Posterior cingulate gyrus (tissue), 11 donors: ENCODE measurements around the gene PRMT5.
A peak's percentile ranks its signal among the peaks of the same experiment; 100 is the strongest.

Experiments used
- DNase-seq, 10 donors: peaks; one replicate each; pipeline versions ENCODE4 v3.0.0 to v3.0.0-alpha.2; 2020 to 2021; ENCODE audit warnings: mixed read lengths in 3 of 10
- intact Hi-C: fragments of 100-400 bp; cut with DNase I; formaldehyde crosslinking; loops from one replicate; pipeline ENCODE4 v1.15.1; 2023

The PRMT5 gene

DNA sequence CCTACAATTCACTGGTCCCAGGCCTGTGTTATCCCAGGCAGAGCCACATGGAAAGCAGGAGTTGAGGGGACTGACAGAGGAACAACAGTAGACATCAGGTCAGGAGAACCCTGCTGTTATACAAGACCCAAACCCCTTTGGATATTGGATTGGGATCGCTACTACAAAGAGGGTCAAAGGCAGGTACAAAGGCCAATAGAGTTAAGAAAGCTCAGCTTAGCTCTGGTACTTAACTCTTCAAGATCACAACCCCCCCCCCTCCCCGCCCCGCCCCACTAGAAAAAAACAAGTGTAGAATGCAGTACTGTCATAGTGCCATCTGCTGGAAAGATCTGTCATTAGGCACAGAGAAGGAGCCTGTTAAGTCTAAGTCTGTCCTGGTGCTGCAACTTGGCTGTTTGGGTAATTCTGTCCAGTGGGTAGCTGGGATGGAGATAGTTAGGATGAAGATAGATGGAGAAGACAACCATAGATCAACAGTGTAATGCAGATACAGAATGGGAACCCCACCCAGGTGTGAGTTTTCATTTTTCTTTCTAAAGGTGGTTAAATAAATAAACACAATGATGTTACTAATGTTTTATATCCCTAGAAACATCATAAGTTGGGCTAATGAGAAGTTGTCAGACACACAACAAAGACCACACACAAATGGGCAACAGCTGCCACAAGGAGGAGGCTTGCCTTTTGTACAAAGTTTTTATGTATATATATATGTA lies 28.9 kb downstream of the PRMT5 start:
- DNase-seq, result peak in 1 of 10 donors; percentile 20
- intact Hi-C loops, result no loop called here

DNA sequence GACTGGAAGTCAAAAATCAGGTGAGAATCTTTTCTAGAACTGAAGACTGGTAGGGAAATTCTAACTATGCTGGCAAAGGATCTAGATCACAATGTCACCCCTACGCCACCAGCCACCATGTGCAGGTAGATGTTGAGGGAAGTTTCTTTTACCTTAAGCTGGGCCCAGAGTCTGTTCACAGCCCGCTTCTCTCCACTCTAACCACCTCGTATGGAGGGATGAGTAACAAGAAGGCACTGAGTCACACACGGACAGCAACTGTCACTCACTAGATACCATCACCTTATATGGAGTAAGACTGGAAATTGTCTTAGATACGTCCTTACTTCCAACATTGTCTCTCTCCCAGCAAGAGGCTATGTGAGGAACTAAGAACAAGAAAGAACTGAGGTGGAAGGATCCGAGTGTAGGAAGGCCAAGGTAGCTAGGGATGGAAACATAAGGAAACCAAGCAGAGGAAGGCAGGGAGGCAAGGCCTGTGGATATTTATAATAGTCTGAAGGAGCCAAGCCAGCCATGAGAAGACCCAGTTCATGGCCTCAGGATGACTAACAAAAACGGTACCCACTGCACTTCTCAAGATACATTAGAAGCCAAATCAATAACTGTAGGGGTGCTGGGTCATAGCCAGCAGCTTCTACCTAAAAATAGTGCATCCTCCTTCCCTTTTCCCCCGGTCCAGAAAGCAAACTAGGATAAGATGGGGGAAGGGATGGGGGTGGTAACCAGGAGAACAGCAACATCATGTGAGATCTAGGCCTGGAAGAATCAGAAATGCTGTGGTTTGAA lies 30.7 kb downstream of the PRMT5 start:
- intact Hi-C loops, result no loop called here
- peak in 1 of 10 donors; percentile 50 for DNase-seq

DNA sequence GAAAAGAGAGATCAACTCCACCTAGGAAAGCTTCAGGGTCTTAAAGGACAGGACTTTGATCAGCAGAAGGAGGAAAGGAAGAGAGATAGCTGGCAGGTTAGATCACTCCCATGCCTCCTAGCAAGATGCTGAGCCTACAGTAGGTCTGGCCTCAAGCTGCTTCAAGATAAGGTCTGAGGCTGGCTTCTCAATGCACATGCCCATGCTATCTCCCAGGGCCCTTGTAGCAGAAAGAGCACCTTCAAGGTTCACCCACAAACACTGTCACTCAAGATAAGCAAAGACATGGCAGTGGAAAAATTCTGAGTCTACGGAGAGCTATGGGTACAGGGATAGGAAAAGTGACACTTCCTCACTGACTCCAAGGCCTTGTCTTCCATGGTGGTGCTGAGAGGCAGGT lies 31.8 kb downstream of the PRMT5 start:
- DNase-seq, result no peak
- intact Hi-C loops, result no loop called here

GRCh38 chr14:22896760-22897159 lies 32.4 kb downstream of the PRMT5 start:
- no peak for DNase-seq
- intact Hi-C loops, result no loop called here

- intact Hi-C loops, result no loop called here
- no peak for DNase-seq
Measured at GRCh38 chr14:22896356-22896755, 32.8 kb downstream of the PRMT5 start.

- DNase-seq, result no peak
- intact Hi-C loops, result no loop called here
Measured at GRCh38 chr14:22895402-22895801, 33.8 kb downstream of the PRMT5 start.

DNA sequence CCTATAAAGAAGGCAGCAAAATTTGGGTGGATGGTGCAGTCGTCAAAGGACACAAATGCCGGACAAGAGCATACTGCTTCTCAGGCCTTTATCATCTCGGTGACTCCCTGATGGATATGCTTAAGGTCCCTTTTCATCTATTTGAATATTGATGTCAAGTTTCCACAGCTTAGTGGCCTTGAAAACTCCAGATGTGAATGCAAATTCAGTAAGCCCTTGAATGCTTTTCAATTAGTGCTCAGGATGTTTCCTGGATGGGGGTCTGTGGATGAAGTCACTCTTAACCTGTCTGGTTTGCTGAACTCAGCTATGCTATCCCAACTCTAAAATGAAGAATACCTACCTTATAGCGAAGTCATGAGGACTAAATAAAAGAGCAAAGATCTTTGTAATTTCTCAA lies 35.5 kb downstream of the PRMT5 start:
- peak in 1 of 10 donors; percentile 16 for DNase-seq
- intact Hi-C loops, result no loop called here

GRCh38 chr14:22892488-22892887 lies 36.7 kb downstream of the PRMT5 start:
- intact Hi-C loops, result no loop called here
- peak in 2 of 10 donors; percentile 26 to 40 for DNase-seq

GRCh38 chr14:22890416-22890815 lies 38.8 kb downstream of the PRMT5 start:
- DNase-seq, result no peak
- intact Hi-C loops, result no loop called here

DNA sequence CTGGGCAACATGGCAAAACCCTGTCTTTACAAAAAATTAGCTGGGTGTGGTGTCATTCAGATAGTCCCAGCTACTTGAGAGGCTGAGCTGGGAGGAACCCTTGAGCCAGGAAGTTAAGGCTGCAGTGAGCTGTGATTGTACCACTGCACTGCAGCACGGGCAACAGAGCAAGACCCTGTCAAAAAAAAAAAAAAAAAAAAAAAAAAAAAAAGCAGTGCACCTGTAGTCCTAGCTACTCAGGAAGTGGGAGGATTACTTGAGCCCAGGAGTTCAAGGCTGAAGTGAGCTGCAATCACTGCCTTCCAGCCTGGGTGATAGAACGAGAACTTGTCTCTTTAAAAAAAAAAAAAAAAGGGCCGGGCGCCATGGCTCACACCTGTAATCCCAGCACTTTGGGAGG lies 40.5 kb downstream of the PRMT5 start:
- intact Hi-C loops, result no loop called here

DNA sequence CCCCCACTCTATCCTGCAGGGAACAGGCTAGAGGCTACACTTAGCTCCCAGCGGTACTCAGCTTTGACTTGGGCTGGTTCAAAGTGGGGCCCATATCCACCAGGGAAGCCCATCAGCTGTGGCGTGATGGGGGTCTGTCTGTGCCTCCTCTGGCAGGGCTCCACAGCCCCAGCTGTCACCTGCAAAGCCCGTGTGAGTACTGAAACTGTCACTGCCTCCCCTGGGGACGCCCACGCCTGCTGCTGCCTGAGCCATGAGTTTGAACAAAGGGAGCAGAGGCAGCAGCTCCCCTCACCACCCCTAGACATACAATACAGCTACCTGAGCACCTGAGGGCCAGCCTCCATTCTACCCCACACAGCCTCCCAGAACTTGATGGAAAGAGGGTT lies 41.2 kb downstream of the PRMT5 start:
- intact Hi-C loops, result no loop called here

More for the DNA sequence above, 40.5 kb downstream of the PRMT5 start:
- DNase-seq, result peak in 2 of 10 donors; percentile 4 to 18

DNA sequence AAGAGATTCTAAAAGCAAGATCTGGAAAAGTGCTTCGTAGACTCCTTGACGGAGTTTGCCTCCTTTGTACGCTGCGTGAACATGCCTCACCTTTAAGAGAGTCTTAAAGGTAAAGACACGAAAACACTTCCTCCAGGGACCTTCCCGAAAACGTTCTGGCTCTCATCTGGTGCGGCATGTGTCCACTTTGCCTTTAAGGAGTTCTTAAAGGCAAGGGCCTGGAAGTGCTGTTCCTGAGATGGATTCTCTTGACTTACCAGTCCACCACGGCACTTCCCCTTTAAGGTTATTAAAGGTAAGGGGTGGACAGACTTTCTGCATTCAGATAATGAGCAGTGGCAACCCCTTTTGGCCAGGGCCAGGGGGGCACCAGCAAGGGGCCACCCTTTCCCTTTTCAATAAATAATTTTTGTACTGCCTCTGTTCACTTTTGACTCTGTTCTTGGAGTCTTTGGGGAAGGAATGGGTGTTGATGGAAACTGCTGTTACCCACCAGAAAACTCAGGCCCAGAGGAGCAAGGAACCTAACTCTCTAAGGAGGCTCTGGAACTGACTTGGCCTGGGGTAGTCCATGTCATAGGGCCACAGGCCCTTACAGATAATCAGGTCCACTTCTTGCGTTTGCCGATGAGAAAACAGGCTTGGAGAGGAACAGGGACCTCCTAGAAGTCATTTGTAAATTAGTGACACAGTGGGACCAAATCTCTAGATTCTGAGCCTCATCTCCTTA lies 41.8 kb downstream of the PRMT5 start:
- intact Hi-C loops, result no loop called here
- peak in 1 of 10 donors; percentile 28 for DNase-seq

More for the DNA sequence above, 41.2 kb downstream of the PRMT5 start:
- DNase-seq, result peak in 2 of 10 donors; percentile 18 to 73

- peak in 3 of 10 donors; percentile 16 to 79 (median 40) for DNase-seq
- intact Hi-C loops, result no loop called here
Measured at GRCh38 chr14:22886500-22887259, 42.5 kb downstream of the PRMT5 start.

GRCh38 chr14:22885975-22886374 lies 43.2 kb downstream of the PRMT5 start:
- intact Hi-C loops, result no loop called here
- no peak for DNase-seq

DNA sequence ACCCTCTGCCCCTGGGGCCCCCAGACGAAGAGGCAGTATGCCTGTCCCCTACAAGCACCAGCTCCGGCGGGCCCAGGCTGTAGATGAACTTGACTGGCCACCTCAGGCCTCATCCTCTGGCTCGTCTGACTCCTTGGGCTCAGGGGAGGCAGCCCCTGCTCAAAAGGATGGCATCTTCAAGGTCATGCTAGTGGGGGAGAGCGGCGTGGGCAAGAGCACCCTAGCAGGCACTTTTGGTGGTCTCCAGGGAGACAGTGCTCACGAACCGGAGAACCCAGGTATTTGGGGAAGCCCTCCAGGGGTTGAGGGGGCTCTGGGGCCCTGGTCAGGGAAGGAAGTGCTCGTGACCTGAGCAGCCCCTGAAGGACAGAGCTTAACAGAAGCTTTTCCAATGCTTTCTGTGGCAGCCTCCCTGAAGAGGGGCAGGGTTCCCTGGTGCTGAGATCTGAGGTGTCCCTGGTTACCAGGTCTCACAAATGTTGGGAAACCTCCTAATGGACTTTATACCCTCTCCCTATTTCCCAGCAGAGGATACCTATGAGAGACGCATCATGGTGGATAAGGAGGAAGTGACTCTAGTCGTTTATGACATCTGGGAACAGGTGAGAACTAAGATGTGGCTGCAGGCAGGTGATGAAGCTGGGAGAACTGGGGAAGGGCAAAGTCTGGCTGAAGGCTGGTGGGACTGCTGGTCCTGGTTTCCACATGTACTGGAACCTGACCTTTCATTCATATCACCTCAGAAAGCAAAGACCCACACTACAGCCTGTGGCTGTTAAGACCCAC lies 44.2 kb downstream of the PRMT5 start:
- DNase-seq, result peak in 2 of 10 donors; percentile 52 to 75
- intact Hi-C loops, result no loop called here

DNA sequence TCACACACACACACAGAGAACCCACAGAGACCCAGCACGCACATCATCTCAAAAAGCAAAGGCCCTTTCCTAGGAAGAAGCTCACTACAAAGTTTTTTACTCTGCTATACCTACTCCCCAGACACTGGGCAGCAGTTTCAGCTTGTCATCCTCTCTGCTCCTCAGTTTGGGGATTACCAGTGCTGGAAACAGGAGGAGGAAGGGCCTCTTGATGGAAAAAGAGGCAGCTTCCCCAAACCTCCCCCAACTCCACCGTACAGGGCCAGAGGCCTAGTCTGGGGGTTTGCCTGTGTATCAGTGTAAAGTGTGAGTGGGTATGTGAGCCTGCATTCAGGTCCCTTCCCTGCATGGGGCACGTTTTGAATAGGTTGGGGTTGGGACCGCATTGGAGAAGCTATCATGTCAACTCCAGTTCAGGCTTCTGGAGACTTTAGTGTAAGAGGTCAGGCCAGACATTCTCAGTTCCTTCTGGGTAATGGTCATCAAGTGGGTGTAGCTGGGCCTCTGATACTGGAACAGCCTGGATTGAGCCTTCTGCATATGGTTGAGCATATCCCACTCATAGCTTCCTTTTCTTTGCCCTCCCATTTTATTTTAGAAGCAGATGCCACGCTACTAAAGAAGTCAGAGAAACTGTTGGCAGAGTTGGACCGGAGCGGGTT lies 45.0 kb downstream of the PRMT5 start:
- intact Hi-C loops, result no loop called here
- no peak for DNase-seq

- no peak for DNase-seq
- intact Hi-C loops, result no loop called here
Measured at GRCh38 chr14:22883173-22883976, 45.8 kb downstream of the PRMT5 start, which contains the start of gene REM2. Gene REM2 (plus strand): TSS chr14:22883222. CDS start chr14:22883288, 66 bp downstream.

- intact Hi-C loops, result no loop called here
- DNase-seq, result peak in 7 of 10 donors; percentile 30 to 89 (median 44)
Measured at GRCh38 chr14:22882529-22883172, 46.5 kb downstream of the PRMT5 start.
